ENCODE results near the gene MYMX.

Gene MYMX

DNA sequence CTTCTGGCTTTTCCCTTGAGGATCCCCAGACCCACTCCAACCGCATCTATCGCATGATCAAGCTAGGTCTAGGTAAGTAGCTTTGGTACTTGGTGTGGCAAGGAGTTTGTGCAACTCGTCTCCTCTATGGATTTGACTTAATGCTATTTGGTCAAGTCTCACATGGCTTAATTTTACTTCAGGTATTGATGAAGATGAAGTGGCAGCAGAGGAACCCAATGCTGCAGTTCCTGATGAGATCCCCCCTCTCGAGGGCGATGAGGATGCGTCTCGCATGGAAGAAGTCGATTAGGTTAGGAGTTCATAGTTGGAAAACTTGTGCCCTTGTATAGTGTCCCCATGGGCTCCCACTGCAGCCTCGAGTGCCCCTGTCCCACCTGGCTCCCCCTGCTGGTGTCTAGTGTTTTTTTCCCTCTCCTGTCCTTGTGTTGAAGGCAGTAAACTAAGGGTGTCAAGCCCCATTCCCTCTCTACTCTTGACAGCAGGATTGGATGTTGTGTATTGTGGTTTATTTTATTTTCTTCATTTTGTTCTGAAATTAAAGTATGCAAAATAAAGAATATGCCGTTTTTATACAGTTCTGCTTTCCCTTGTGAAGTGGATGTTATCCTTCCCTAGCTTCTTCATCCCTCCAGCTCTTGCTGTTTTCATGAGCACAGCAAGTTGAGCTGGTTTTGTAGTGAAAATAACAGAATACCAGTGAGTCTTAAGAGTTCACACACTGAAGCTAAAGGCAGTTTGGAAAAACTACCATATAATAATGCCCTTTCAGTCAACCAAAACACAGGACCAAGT lies 36.8 kb downstream of the MYMX start:
- peak; percentile 16 to 57 (median 43) for DNase-seq

DNA sequence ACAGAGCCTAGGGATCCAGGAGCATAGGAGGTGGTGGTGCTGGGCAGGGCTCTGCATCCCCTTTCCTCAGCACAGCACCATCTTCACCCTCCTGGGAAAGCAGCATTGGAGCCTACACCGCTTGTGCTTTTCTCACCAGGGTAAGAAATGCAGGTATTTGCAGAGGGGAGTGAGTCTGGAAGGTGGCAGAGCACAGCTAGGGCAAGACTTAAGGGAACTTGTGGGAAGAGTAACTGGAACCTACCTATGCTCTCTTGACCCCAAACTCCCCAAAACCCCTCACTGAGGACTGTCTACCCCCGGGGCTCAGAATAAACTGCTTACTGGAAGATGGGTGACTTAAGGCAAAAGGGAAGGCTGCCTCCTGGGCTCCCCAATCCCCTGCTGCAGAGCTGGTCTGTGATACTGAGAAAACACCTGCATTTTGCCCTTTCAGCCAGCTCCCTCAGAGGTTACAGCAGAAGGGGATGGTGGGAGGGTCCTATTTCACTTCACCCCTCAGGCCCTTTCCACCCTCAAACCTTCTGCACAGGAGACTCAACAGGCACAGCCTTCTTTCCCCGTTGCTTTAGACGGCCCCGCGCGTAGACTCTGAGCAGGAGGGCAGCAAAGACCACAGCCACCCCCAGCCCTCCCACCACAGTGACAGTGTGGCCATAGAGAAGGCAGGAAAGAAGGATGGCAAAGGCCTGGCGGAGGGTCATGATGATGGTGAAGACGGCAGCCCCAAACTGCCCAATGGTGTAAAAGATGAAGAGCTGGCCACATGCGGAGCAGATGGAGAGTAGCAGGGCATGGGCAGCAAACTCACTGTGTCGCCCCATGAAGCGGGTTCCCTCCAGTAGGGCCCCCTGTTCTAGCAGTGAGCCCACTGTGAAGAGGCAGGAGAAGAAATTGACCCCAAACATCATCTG lies 37.7 kb downstream of the MYMX start:
- DNase-seq, result peak in 1 of 6 experiments; percentile 16

DNA sequence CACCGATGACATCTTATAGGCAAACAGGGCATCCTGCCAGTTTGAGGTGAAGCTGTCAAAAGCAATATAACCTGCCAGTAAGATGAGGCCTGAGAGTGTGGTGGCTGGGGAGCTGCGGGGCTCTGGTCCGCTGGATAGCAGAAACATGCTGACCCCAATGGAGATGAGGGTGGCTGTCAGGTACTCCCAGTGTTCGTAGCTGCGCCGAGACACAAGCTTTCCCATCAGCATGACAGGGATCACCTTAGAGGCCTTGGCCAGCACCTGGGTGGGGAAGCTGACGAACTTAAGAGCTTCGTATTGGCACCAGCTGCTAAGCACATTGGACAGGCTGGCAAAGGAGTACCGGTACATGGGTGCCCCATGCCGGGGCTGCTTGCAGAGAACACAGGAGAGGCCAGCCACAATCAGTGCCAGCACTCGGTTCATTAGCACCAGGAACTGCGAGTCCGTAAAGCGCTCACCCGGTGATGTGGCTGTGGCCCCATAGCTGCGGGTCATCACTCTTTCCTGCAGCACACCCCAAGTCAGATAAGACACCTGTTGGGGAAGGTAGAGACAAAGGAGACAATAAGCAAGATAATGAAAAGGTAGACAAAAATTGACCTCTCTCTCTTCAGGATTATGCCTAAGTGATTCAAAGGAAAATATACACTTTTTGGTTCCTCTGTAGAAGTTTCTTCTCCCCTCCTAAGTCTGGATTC lies 38.5 kb downstream of the MYMX start:
- DNase-seq, result peak in 2 of 6 experiments; percentile 11 to 23

DNA sequence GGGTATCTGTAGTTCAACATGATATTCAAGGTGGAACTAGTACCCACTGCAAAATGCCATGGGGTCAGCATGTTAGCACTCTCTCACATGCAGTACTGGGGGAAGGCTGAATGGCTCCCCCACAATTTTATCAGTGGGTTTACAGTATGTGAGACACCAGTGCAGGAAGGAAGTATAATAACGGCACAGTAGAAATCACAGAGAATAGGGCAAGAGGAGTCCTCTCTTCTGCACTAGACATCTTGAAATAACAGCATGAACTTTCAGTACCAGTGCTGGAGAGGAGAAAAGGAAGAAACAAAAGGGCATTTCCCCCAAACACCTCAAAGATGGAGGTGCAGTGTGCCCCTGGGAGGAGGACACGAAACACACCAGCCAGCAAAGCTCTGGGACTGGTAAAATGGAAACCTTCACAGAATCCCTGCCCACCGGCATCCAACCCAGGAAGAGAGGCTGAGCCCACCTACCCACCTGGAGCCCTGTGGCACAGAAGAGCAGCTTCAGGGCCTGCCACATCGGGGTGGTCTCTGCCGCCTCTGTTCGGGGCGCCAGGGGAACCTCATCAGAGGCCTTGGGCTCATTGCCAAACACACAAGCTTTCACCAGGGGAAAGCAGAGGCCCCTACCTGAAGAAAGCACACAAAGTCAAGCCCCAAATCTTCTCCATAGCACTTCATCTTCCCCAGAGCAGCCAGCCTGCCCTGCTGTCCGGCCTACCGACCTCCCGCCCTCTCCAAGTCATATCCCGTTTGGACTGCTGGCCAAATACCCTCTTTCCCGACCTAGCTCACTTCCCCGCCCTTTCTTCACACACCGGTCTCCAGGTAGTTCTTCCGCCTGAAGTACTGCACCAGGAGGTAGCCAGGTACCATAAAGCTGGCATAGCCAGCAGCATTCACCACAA lies 39.4 kb downstream of the MYMX start:
- peak in 3 of 6 experiments; percentile 16 to 31 (median 21) for DNase-seq

DNA sequence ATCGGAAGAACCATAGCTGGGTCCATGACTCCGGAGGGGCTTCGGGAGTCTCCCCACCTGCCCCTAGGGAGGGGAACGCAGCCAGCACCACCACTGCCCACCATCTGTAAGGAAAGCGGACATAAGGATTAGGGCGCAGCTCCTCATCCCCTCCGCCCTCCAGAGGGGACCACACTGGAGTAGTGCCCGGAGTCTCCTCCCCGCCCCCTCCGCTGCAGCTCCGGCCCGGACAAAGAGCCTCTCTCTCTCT lies 40.0 kb downstream of the MYMX start:
- DNase-seq, result no peak

DNA sequence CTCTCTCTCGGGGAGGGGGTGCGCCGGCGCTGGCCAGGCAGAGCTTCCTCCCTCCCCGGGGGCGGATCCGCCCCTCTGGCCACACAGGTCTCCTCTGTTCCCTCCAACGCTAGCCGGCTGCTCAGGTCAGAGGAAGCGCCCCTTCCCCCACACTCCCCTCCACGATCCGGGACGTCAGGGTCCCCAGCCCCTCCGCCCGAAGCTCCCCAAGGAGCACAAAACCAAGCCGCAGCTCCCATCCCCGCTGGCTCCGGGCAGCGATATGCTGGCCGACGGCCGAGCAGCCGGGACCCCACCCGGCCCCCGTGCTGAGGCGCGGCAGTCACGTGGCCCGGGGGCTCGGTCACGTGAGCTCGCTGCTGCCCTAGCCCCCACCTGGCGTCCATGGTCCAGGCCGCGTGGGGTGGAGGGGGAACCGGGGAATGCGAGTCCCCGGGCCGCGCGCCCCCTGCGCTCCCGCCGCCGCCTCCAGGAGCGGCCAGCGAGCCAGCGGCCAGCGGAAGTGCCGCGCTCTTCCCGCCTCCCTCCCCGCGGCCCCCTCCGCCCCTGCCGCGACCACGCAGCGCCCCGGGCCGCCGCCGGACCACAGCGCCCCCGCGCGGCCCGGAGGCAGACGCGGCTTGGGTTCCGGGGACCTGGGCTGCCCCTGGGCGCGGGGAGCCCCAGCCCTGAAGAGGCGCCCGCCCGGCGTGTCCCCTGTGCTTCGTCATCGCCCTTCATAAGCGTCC lies 40.5 kb downstream of the MYMX start, which contains the start of gene SLC35B2:
SLC35B2 (minus strand) TSS at position 504 of the 728 bp plus-strand sequence; CDS start at position 386, 118 bp downstream.
- DNase-seq, result peak; percentile 32 to 75 (median 58)

DNA sequence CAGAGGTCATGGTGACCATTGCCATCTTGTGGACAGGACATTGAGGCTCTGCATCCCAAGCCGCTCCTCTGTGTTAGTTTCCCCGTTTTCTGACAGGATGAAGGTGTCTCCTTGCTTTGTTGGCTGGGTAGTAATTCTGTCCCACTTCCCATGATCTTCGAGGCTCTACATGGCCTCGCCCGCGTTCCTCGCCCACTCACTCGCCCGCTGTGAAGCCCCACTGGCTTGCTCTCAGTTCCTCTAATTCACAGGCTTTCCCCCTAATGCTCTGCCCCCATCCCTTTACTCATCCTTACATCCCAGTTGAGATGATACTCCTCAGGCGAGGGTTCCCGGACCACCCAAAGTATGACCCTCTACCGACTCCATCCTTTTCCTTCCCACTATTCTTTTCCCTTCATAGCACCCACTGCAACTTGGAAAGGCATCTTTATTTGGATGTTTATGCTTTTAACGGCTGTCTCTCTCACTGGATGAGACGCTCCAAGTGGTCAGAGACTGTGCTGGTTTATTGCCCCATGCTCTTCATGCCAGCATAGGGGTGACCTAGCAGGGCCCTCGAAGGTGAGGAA lies 41.1 kb downstream of the MYMX start:
- DNase-seq, result no peak

DNA sequence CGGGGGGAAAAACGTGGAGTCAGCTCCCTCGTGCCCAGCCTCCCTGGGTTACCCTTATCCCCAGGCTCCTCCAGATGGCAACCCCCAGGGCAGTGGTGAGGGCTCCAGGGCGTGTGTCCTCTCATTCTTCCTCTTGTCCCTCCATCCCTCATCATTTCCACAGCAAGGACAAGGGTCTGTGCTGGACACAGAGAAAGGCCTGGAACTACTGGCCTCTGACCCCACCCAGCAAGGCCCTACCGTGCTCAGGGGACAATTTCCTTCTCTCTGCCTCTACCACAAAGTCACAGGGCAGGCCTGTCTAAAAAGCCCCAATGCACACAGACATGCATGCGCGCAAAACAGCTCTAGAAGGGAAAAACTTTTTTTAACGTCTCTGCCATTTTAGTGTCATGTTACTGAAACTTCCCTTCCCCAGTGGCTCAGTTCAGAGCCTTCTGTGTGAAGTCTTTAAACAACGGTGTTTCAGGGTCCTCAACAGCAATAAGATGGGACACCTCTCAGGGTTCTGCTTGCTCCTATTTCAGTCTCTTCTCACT lies 41.7 kb downstream of the MYMX start:
- DNase-seq, result no peak

DNA sequence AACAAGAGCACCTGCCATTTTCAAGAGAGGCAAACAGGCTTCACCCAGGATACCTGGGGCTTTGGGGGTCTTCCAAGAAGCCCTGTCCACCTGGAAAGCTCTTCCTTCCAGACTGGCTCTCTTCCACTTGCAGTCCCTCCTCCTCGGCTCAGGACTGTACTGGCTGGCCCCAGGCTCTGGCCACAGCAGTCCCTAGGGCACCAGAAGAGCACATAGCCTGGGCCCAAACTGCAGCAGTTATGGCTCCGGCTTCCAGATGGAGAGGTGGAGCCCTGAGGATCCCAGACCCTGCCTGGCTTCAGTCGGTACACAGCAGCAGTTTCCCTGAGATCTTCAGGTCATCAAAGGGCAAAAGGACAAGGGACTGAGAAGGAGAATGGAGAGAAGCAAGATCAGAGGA lies 42.2 kb downstream of the MYMX start:
- DNase-seq, result no peak

DNA sequence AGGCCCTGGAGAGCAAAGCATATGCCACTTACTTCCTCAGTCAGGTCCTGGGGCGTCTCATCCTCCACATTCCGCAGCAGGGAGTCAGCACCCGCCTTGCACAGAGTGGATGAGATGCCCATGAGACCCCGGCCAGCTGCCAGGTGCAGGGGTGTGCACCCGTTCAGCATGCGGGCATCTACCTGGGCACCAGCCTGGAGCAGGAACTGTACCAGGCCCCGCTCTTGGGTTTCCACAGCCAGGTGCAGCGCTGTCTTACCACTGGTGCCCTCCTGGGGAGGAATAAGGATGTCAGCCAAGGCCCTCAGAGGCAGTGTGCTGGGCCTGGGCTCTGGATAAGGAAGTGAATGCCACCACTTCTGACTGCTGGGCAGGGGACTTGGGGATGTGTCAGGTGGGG lies 43.3 kb downstream of the MYMX start:
- no peak for DNase-seq

DNA sequence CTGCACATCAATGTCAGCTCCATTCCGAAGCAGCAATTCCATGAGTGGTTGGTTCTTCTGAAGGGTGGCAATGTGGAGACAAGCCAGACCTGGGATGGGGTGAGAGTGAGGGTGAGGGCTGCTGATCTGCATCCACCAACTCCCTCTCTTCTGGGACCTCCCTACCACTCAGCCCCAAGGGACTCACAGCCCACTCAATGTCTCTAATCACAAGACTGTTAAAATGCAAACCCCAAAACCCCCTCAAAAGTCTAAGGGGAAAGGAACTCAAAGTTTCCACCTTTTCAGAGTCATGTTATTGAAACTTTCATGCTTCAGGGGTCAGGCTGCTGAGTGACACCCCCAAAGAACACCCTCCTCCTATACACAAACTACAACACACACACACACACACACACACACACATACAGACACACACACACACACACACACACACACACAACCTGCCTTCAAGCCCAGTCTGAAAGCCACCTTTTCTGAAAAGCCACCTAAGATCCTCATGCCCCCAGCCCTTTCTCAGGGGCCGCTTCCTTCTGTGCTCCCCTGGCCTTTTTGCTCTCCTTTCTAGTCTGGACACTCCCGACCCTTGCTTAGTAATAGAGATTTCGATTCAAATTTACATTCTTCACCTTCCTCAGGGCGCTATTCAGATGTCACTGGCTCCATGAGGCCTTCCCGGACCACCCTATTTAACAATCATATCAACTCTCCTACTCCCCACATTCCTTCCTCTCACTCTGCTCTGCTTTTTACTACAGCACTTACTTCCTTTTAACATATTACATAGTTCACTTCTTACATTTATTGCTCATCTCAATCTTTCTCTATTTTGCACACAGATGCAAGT lies 43.9 kb downstream of the MYMX start:
- DNase-seq, result no peak

DNA sequence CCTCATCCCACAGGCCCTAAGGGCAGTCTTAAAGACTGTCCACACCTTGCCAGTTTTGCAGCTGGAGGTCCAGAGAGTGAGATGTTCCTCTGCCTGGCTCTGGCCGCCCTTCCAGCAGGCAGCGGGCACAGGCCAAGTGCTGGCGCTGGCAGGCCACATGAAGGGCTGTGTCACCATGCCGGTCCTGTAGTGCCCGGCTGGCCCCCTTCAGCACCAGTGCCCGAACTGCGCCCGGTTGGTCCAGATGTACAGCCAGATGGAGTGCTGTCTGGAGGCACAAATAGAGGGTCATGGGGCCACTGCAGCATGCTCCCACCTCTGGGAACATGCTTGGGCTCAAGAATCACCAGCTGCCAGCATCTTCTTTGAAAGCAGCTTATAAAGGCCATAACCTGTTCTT lies 44.9 kb downstream of the MYMX start:
- no peak for DNase-seq

DNA sequence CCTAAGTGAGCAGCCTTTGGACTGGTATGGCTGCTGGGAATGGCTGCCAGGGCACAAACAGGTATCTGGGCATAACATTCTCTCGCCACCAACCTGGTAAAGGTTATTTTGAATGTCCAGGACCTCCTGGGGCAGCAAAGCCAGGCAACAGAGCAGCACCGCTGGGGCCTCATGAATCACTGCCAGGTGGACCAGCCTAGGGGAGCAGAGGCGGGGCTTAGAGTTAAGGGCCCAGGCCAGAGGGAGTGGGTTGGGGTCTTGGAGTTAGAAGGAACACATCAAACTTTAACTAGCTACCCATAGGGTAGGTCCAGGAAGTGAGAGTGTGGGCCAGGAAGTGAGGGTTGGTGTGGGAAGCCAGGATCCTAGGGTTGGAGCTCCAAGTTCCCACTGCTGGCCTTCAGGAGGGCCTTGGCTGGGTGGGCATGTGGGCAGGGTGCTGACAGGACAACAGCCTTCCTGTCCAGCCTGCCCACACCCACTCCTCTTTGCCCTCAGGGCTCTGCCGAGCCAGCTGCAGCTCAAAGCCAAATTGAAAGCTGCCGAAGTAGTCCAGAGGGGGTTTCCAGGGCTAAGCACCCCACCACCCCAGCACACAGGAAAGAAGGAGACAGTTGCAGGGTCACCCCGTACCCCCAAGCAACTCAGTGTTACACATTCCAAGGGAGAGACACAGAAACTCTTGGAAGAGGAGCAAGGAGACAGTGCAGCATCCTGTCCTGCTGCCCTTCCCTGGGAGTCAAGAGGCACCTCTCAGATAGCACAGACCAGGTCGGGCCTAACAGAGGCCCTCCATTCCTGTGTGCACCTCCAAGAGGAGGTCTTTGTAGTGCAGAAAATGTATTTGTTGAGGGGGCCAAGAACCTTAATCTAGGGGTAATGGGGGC lies 46.0 kb downstream of the MYMX start:
- DNase-seq, result no peak

DNA sequence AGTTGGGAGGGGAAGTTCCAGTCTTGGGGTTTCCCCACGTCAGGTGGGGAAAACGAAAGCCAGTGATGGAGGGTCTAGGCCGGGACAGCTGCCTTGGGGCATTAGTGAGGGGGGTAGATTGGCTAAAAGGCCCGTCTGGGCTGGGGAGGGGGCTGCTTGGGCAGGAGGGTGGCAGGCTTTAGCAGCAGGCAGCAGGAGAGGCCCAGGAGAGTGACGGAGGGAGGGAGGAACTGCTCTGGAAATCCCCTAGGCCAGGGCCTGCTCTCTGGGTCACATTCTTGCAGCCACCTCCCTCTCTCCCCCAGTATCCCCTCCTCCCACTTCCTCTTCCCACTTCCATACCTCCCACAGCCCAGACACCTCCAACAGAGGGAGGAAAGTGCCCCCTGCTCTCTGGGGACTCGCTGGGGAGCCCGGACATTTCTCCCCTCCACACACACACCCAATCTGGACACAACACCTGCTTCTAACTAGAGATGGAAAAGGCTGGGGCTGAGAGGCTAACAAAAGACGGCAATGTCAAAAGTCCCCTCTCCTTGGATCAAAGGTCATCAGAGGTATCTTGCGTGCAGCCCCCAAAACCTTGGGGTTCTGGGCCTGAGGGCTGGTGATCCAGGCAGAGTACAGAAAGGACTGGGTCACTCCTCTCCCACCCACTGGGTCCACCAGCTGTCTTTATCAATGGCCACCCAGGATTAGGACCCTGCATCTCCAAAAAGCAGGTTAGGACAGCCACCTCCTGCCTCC lies 46.8 kb downstream of the MYMX start:
- peak in 2 of 6 experiments; percentile 18 to 43 for DNase-seq

DNA sequence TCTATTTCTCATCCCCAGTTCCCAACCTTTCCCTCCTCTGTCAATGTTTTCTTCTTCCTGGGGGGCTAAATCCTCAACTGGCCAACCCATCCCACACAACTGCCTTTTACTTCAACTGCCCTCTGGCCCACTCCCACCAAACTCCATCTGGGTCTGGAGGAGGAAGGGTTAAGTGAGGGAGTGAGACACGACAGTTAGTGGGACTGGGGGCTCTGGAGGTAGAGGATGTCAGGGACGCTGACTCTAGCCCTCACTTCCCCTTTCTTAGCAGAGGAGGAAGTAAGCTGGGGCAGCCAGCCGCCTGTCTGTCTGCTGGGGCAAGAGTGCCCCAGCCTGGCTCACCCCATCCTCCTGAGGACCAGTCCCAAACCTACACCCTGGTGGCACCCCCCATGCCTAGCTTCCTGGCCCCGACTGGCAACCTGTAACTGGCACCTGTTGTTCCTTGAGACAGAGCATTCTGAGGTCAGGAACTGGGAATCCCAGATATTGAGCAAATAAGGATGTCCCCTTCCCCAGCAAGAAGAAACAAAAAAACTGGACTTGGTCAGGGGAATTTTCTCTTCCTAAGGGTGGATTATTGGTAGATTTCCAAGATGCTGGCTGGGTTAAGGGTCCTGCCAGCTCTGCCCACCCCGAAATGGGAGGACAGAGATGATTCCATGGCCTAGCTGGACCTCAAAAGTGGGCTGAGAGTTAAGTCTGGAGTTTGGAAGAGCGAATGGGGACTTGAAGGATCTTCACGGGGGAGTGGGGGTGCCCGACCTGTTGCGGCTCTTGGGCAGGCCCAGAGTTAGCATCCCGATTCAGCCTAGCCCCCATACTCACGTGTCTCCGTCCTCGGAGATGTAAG lies 47.7 kb downstream of the MYMX start:
- DNase-seq, result peak in 3 of 6 experiments; percentile 17 to 41 (median 29)

DNA sequence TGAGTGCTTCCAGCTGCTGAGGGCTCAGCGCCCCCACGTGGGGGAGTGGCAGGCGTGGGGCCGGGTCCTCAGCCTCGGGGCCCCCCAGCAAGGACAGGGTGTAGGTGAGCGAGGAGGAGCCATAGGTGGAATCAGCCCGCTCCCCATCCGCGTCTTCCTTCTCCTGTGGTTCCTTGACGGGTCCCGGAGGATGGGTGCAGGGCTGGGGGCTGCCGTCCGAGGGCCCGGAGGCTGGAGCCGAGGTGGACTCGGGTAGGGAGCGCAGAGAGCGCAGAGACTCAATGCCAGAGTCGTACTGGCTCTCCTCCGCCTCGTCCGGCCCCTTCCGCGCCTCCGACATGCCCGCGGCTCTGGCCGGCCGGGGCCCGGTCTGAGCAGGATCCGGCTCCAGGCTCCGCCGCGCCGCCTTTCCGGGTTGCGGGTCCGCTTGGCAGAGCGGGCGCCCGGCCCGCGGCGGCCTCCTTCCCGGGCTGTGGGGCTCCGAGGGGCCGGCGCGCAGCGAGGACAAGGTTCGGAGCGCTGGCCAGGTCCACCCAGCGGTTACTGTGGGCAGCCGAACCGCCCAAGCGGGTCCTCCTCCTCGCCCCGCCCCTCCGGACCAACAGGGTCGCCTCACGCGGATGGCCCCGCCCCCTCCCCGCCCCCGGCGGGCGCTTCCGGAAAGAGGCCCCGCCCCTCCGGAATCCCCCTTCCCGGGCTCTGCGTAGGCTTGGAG lies 48.4 kb downstream of the MYMX start, which contains the start of gene NFKBIE:
NFKBIE (minus strand) TSS at position 545 of the 715 bp plus-strand sequence; CDS start at position 340, 205 bp downstream.
- DNase-seq, result peak; percentile 87 to 97 (median 91)

Measured in stimulated activated naive CD4-positive, alpha-beta T cell (primary cell).